ENCODE measurements around the gene NCAM1.

- no peak for TF ChIP-seq CTCF (IDR thresholded peaks at IDR 0.05)
- TF ChIP-seq ZFX (IDR thresholded peaks at IDR 0.05; ENCODE audit: borderline replicate concordance): no peak
These were observed 65.6 kb downstream of the NCAM1 start for GRCh38 chr11:113026778-113027177.

Measured in 22Rv1 (cell line).